ENCODE measurements around the gene GRAP2. TPM values are rescaled to one million over a fixed set of nuclear protein-coding genes. Genes with fewer than 3 reads are reported as not detected.

The GRAP2 gene
- total and polyA plus RNA-seq, 2 of the 8 experiments (the other 6 are each of a cell fraction or from before 2014, with no cell fraction given) = 0.08 TPM; not detected in 1

- TF ChIP-seq EGR1 (IDR thresholded peaks at IDR 0.05; ENCODE audit: borderline replicate concordance, low read depth, low read length) = no peak
- no peak for TF ChIP-seq SUZ12 (IDR thresholded peaks at IDR 0.05; ENCODE audit: low read length)
- TF ChIP-seq RXRA (IDR thresholded peaks at IDR 0.05; ENCODE audit: insufficient read depth, low read depth, low read length) = no peak
- H3K79me1 ChIP-seq (ENCODE audit: low read depth, low read length) = no peaks in the 10 kb centered on the region
- WGBS, 2 experiments (ENCODE audit: extremely low coverage in 1 of 2, insufficient coverage in 1 of 2, insufficient read length in 1 of 2, insufficient replicate concordance in 2 of 2, low coverage in 1 of 2, low lambda C conversion rate in 2 of 2, missing lambda C conversion rate in 1 of 2) = 86% methylated on average over 2 of the region's 2 CpGs; no CpG with 5 or more reads in 1 of the 2 experiments
- POLR2A ChIA-PET (ENCODE audit: partially characterized antibody) = no interaction called here
- H3K56ac ChIP-seq (replicated peaks; ENCODE audit: insufficient read length, low read depth, low read length) = no peak overlapping the region
- H3K36me3 ChIP-seq (ENCODE audit: control insufficient read depth in 2 of 4, insufficient read depth in 4 of 4, low read length in 3 of 4) = no peaks in the 10 kb centered on the region
- H3K27ac ChIP-seq (ENCODE audit: low read depth, low read length) = no peak overlapping the region
- no peak overlapping the region for H2BK120ac ChIP-seq (replicated peaks; ENCODE audit: low read depth, low read length)
- H3K18ac ChIP-seq (ENCODE audit: extremely low read depth, low read length) = no peak overlapping the region
- H4K20me1 ChIP-seq (replicated peaks in 1 of 2; ENCODE audit: control insufficient read depth in 1 of 2, insufficient read depth in 2 of 2, low read length in 2 of 2) = no peaks in the 10 kb centered on the region
- no peak overlapping the region for H4K5ac ChIP-seq (ENCODE audit: insufficient read length, low read depth, low read length)
- no peaks in the 10 kb centered on the region for H3K4me1 ChIP-seq (replicated peaks in 1 of 4; ENCODE audit: control insufficient read depth in 3 of 4, insufficient read depth in 4 of 4, low read length in 3 of 4)
- no peaks in the 10 kb centered on the region for H3K9me3 ChIP-seq (ENCODE audit: insufficient read depth in 2 of 2, low read depth in 1 of 2, low read length in 1 of 2)
- no peak overlapping the region for H2BK5ac ChIP-seq (ENCODE audit: low read depth, low read length)
- H2AFZ ChIP-seq (ENCODE audit: low read length) = no peak overlapping the region
- no peak for DNase-seq (ENCODE audit: low read depth in 1 of 2, low spot score in 2 of 2)
- H4K8ac ChIP-seq (ENCODE audit: extremely low read depth, insufficient read depth, low read length) = no peak overlapping the region
- H3K79me2 ChIP-seq (ENCODE audit: control insufficient read depth in 1 of 2, insufficient read depth in 2 of 2, low read length in 2 of 2) = no peaks in the 10 kb centered on the region
- CTCF ChIA-PET (ENCODE audit: partially characterized antibody) = interaction anchor here (0.7 kb wide), 1 partner anchor 17 kb away, joined by 3 read pairs; no protein-coding TSS in a partner anchor
- H3K27me3 ChIP-seq (replicated peaks in 1 of 4; ENCODE audit: control insufficient read depth in 3 of 4, extremely low read depth in 1 of 4, insufficient read depth in 3 of 4, low read length in 3 of 4) = no peaks in the 10 kb centered on the region
- no peak overlapping the region for H4K91ac ChIP-seq (replicated peaks; ENCODE audit: insufficient read length, low read length)
- no peaks in the 10 kb centered on the region for H3K23me2 ChIP-seq (ENCODE audit: low read depth, low read length)
- FAIRE-seq = no peak
- no peak overlapping the region for H2AK5ac ChIP-seq (ENCODE audit: low read depth, low read length)
- no peak overlapping the region for H3K14ac ChIP-seq (ENCODE audit: insufficient read length)
- H2BK15ac ChIP-seq (ENCODE audit: low read length) = no peak overlapping the region
- H3K9ac ChIP-seq (replicated peaks in 1 of 4; ENCODE audit: extremely low read depth in 1 of 4, low read depth in 3 of 4, low read length in 3 of 4) = no peak overlapping the region
- no peak overlapping the region for H3K4me3 ChIP-seq (ENCODE audit: extremely low read depth in 1 of 4, insufficient read depth in 2 of 4, low read depth in 3 of 4, low read length in 4 of 4)
- H3K4ac ChIP-seq (replicated peaks; ENCODE audit: insufficient read length, low read depth, low read length) = no peak overlapping the region
- H2BK12ac ChIP-seq (ENCODE audit: low read depth, low read length) = no peak overlapping the region
- H2BK20ac ChIP-seq (ENCODE audit: low read length) = no peak overlapping the region
- no peak overlapping the region for H3K4me2 ChIP-seq (ENCODE audit: insufficient read depth in 1 of 2, low read depth in 2 of 2, low read length in 2 of 2)
- no peak overlapping the region for H3K23ac ChIP-seq (ENCODE audit: insufficient read length)
These were observed 48.1 kb upstream of the GRAP2 start for GRCh38 chr22:39852799-39853198.

Data from H1 (cell line).